ENCODE results near the gene SEZ6L2.
"Not testable (repeated sequence)": the region's sequence is repeated elsewhere in the genome, so short reads cannot be mapped to it uniquely, and the experiment has no call there.

The SEZ6L2 gene

GRCh38 chr16:29891525-29892457 lies 7.6 kb downstream of the SEZ6L2 start:
- no peak for DNase-seq (ENCODE audit: low spot score)
- no peak for FAIRE-seq

- DNase-seq (ENCODE audit: low spot score); FAIRE-seq: not testable (repeated sequence)
These were observed 10.0 kb downstream of the SEZ6L2 start for GRCh38 chr16:29889372-29889771.

GRCh38 chr16:29883987-29884386 lies 15.4 kb downstream of the SEZ6L2 start:
- DNase-seq (ENCODE audit: low spot score), result no peak
- FAIRE-seq, result no peak

GRCh38 chr16:29881050-29881449 lies 18.3 kb downstream of the SEZ6L2 start:
- FAIRE-seq, result no peak

DNA sequence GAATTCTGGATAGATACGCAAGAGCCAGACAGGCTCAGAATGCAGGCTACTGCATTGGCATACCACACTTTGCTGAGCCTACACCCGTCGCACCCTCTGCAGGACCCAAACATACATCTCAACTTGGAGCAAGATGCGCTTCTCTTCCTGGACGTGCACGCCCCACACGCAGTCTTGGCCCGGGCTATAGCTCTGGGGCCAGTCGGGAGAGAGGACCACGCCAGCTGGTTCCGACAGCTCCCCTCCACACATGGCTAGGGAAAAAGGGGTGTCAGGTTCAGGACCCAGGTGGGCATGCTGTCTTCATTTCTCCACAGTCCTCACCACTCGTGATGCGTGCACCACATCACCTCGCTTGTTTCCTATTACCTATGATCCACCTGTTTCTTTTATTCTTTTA lies 21.2 kb downstream of the SEZ6L2 start:
- FAIRE-seq (no peak), DNase-seq (ENCODE audit: low spot score) (no peak)

More at GRCh38 chr16:29881050-29881449, 18.3 kb downstream of the SEZ6L2 start:
- no peak for DNase-seq (ENCODE audit: low spot score)

DNA sequence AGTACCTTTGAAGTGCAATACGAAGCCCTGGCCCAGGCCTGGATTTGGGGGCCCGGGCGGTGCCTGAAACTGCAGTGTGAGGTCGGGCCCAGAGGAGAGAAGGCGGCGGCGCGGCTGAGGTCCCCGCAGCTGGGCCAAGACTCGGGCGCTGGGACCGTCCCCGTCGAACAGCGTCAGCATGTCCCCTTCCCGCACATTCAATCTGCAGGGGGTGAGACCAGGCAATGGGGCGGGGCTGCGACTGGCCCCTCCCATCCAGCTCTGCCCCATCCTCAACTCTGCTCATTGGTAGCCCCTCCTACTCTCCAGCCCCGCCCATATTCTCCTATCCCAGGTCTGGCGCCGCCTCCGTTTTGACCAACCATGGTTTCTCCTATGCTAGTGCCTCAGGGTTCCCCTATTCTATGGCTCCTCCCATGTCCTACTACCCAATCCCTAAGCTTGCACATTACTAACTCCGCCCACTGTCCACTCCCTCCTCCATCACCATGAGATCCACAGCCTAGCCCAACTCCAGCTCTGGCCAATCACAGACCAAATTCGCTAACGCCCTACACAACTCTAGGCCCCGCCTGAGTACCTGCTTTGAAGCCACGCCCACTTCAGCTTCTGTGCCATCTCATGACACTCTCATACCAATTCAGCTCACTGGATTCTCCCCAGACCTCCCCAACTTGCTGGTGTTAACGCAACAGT lies 21.9 kb downstream of the SEZ6L2 start:
- no peak for FAIRE-seq
- DNase-seq (ENCODE audit: low spot score), result no peak

DNA sequence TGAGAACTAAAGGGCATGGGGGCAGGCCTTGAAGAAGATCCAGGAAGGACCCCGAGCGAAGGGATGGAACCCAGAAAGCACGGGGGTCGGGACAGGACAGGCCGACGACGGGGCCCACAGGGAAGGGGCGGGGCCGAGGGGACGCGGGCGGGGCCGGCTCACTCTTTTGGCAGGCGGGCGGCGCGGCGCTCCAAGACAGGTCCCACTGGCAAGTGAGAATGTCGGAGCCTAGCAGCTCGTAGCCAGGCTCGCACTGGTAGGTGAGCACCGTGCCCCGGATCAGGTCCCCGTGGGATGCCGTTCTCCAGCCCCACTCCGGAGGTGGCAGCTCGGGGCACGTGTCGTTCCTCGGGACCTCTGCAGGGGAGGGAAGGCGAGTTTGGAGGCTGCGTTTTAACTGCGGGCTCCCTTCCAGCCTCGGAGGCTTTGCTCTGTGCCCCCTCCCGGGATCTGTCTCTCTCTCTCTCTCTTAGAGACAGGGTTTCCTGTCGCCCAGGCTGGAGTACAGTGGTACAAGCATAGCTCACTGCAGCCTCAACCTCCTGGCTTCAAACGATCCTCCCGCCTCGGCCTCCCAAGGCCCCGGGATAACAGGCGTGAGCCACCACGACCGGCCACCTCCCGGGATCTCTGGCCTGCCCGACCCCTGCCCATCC lies 22.6 kb downstream of the SEZ6L2 start:
- no peak for DNase-seq (ENCODE audit: low spot score)
- no peak for FAIRE-seq

GRCh38 chr16:29876217-29876593 lies 23.1 kb downstream of the SEZ6L2 start:
- DNase-seq (ENCODE audit: low spot score) (no peak), FAIRE-seq (no peak)

DNA sequence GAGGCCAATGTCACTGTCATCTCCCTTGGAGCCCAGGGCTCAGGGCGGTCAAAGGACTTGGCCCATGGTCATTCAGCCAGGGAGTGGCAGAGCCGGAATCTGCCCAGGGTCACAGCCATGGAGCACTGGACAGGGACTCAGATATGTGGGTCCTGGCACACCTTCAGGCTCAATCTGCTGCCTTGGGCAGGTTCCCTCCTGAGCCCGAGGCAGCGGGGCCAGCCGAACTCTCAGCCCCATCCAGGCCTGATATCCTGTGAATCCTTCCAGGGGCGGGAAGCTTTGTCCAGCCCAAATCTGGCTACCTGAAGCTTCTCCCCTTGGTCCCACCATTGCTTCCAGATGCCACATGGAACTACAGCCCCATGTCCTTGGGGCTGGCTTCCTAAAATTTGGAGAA lies 24.1 kb downstream of the SEZ6L2 start:
- no peak for FAIRE-seq
- no peak for DNase-seq (ENCODE audit: low spot score)

DNA sequence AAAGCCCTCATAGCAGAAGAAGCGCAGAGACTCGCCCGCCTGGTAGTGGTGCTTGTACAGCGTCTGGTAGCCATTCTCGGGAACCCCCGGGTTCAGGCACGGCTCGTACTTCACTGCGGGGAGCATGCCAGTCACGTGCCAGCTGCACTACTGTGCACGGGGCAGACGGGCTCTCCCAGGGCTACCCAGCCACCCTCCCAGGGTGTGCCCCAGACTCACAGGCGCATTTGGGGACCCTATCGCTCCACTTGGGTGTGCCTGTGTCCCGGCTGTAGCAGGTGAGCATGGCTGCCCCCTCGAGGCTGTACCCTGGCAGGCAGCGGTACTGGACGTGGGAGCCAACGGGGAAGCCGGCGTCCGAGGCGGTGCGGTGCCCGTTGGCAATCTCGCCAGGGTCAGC lies 26.0 kb downstream of the SEZ6L2 start:
- DNase-seq (ENCODE audit: low spot score) (no peak), FAIRE-seq (no peak)

DNA sequence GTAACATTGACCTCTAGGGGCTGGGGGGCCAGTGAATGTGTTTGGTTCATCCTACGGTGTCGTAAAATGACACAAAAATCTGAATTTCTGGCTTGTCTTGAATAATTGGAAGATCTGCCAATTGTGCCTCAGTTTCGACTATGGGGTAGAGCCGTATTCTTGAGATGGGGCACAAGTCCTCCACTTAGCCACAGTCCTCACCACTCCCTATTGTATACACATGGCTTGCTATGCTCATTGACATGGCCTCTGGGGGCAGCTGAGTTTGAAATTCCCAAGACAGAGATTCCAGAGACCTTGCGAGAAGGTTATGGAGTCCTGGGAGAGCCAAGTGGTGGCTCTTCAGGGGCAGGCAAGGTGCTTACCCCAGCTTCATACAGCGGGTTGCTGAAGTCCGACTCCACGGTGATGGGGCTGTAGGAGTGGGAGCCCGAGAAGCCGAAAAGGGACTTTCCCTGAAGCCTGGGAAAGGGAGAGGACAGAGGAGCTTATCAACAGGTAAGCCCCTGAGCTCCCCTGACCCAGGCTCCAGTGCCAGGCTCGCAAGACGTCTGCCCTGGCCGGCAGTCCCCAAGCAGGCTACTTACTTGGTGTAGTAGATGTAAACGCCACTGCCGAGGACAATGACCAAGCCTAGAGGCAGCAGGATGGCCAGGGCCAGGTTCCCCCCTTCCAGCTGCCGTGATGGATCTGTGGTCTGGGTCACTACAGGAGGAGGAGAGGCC lies 27.4 kb downstream of the SEZ6L2 start:
- FAIRE-seq (no peak), DNase-seq (ENCODE audit: low spot score) (no peak)

GRCh38 chr16:29869067-29869466 lies 30.3 kb downstream of the SEZ6L2 start:
- FAIRE-seq; DNase-seq (ENCODE audit: low spot score): not testable (repeated sequence)

DNA sequence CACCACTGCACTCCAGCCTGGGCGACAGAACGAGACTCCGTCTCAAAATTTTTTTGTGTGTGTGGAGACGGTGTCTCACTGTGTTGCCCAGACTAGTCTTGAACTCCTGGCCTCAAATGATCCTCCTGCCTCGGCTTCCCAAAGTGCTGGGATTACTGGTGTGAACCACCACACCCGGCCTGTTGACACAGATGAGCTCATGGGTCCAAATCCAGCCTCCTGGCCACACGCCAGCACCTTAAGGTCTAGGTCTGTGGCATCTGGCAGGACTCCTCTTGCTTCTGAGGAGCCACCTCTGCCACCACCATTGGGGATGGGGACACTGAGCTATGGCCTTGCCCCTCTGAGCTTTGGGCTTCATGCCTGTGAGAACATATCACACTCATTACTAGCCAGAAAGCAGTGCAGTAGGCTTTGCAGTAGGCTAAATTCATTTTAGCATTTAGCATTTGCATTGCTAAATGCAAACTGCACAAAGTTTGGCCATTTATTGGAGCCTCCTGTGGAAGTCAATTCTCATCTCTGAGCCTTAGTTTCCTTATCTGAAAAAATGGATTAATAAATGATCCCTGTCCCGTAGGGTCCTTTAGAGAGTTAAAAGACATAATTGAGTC lies 30.8 kb downstream of the SEZ6L2 start:
- FAIRE-seq (no peak), DNase-seq (ENCODE audit: low spot score) (no peak)

DNA sequence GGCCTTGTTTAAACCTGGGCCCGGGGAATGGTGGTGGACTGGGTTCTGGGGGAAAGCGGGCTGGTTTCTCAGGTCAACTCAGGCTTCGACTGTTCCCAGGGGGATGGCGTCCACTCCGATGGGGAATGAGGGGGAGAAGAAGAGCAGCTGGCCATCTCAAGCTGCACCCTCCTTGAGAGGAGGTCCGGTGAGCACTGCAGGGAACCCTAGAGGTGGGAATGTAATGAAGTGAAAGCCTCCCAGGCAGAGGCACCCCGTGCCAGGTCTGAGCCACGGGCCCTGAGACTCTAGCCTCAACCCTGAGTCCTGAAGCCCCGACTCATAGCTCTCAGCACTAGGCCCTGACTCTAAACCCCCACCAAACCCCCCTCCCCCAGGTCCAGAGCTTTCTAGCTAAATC lies 35.1 kb downstream of the SEZ6L2 start:
- FAIRE-seq (no peak), DNase-seq (ENCODE audit: low spot score) (no peak)

DNA sequence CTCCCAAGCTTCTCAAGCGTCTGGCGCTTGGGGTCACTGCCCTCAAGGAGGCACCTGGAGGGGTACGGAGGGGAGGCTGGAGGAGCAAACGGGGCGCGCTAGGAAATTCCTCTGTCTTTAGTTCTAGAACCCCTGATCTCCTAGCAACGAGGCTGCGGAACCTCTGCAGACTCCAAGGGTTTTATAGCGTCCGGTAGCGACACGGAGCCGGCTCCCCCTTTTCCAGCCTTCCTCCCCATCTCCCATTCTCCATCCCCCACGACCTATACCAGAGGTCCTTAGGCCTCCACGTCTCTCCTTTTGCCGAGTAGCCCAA lies 35.7 kb downstream of the SEZ6L2 start:
- FAIRE-seq, result no peak

DNA sequence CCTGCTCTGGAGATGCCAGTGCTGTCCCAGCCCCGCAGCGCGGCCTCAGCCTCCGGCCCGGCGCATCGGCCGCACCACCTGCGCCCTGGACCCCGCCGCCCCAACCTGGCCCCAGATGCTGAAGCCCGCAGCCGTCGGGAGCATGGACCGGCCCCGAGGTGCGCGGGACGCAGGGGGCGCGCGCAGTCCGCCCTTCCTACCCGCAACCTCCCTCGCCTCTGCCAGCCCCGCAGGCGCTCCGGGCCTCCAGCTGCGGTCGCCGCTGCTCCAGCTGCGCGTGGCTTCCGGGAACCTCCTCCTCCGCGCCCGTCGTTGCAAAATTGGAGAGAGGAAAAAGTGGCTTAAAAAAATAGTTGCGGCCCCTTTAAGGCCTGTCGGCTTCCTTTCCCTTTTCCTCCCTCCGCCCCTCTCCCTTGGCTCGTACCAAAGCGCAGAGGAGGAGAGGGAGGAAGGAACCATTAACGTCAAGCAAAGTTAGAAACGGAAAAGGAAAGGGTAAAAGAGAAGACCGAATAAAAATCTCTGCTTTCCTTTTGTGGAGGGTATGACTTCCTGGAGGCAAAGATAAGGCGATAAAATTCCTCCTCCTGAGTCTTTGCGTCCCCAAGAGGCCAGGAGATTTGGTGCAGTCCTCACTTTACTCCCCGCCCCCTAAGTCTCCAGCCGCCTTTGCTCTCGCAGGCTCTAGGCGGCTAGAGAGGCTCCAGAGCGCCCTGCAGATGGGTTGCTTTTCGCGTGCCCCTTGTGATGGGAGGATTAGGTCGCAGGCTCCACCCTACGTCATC lies 36.3 kb downstream of the SEZ6L2 start, which contains the start of gene CDIPT:
Gene CDIPT (minus strand): TSS at position 343 of the 785 bp plus-strand sequence. CDS start 369 bp downstream, outside the sequence.
- DNase-seq (ENCODE audit: low spot score), result peak; percentile 92
- FAIRE-seq, result no peak

More for the DNA sequence above, 35.7 kb downstream of the SEZ6L2 start:
- no peak for DNase-seq (ENCODE audit: low spot score)

DNA sequence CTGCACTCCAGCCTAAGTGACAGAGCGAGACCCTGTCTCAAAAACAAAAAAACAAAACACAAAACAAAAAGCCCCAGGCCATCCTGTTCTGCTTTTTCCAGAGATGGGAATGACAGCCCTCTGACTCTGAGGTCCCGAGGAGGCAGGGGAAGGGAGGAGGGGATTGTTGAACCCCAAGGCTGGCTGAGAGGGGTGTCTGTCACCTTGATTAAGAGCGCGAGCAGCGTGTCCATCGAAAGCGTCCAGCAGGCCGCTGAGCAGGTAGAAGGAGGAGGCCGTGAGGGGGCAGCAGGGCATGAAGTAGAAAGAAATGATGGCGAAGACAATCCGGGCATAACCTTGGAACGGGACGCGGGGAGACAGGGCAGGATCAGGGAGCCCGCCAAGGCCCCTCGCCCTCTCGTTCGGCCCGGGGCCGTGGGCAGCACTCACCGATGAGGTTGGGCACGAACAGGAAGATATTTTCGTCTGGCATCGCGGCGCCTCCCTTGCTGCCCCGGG lies 36.9 kb downstream of the SEZ6L2 start:
- FAIRE-seq, result no peak
- peak; percentile 12 for DNase-seq (ENCODE audit: low spot score)

DNA sequence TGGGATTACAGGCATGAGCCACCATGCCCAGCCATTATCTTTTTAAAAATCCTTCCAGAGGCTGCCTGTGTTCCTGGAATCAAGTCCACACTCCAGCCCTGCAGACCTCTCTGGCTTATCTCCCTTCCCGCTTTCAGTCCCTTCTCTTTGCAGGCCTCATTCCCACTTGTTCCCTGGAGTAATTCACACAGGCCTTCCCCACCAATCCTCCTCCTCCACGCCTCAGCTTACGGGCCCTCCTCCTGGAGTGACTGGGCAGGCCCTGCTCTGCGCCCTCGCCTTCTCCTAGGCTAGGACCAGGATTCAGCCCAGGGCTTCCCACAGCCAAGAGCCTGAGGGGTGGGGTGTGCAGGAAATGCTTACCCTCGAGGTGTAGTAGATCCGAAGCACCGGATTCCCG lies 39.1 kb downstream of the SEZ6L2 start:
- DNase-seq (ENCODE audit: low spot score) (no peak), FAIRE-seq (no peak)

GRCh38 chr16:29858974-29859373 lies 40.4 kb downstream of the SEZ6L2 start:
- DNase-seq (ENCODE audit: low spot score), result no peak
- FAIRE-seq, result no peak
